Activated CD4-positive, alpha-beta T cell treated with anti-CD3 and anti-CD28 coated beads for 48 hours (primary cell): ENCODE results near the gene PANK4.

Source experiments
- DNase-seq: peaks from one replicate; pipeline ENCODE4 v3.0.0-alpha.2; 2020

The PANK4 gene

DNA sequence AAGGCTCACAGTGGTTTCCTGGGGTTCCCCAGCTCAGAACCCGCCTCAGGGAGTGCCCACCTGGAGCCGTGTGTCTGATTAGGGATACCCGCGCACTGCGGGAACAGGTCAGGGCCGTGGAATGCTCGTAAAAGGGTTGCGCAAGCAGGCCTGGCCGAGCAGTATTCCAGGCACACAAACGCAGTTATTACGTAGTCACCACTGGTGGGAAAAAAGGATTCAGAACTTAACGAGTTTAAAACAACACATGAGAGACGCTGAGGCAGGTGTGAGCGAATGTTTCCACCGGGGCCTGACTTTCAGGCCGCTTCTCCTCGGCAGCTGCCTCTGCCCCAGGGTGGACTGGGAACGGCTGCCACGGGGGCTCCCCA lies 32.1 kb downstream of the PANK4 start:
- DNase-seq, result no peak

DNA sequence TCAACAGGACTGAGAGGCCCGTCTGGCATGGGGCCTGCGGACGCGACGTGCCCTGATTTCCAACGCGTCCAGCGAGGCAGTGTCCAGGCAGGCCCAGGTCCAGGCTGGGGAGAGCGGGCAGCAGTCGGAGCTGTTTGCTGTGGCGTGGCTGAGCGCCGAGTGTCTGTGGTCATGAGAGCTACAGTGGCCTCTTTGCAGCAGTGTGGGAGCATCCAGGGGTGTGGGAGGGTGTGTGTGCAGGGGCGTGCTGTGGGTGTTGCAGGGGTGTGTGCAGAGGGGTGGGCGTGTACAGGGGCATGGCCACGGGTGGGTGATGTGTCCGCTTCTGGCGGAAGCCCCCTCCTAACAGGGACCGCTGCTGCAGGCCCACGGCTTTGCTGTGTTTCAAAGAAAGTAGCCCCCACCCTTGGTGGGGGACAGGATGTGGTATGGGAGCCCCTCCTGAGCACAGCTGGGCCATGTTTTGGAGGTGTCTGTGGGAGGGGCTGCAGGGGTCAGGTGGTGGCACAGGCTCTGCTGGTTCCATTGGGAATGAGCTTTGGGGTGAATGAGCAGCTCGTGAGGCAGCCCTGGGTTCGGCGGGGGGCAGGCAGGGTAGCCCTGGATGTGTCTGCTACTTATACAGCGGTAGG lies 32.6 kb downstream of the PANK4 start:
- no peak for DNase-seq

- no peak for DNase-seq
Observed at GRCh38 chr1:2493218-2493617, 33.2 kb downstream of the PANK4 start.

- DNase-seq, result no peak
Observed at GRCh38 chr1:2492091-2492490, 34.3 kb downstream of the PANK4 start.

DNA sequence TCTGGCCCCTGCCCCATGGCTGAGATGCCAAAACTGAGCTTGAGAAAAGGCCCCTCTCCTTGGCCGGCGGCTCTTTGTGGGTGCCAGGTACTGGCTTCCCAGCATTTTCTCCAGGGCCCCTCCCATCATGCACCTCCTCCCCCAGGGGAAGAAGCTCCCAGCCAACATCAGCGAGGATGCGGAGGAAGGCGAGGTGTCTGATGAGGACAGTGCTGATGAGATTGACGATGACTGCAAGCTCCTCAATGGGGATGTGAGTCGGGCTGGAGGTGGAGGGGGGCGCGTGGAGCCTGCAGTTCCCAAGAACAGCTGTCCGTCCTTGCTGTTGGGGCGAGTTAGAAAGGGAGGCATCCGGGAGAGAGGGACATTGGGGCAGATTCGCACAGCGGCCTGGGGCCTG lies 36.8 kb downstream of the PANK4 start:
- DNase-seq, result no peak

DNA sequence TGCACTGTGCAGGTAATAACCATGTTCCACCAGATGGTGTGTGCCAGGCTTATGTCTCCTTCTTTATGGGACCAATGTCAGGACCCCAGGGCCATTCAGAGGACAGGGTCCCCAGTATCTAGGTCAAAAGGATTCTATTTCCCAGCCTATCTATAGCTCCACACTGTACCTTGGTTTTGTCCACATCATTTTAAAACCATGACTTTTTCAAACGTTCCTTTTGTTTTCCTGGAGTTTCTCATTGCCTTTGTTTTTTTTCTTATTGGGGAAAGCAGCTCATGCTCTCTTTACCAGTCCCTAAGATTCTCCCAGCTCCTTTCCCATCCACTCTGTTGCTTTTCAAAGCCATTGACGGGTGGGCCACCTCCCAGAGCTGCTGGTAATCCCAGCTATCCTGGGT lies 37.7 kb downstream of the PANK4 start:
- DNase-seq, result no peak

GRCh38 chr1:2486558-2486957 lies 39.8 kb downstream of the PANK4 start:
- DNase-seq, result no peak

DNA sequence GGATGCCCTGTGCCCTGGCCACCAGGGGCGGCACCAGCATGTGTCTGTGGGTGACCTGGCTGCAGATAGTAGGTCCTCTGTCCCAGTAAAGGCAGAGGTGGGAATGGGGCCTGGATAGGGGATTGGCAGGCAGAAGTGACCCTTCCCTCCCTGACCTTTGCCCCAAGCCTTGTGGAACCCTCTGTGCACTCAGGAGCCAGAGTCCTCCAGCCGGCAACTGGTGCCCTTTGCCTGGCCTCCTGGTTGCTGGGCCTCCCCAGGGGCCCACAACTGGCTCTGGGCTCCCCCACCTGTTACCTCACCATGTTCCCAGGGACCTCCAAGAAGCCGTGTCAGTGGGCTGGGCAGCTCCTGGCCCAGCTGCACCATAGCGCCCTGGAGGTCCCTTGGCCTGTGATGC lies 40.4 kb downstream of the PANK4 start:
- no peak for DNase-seq

DNA sequence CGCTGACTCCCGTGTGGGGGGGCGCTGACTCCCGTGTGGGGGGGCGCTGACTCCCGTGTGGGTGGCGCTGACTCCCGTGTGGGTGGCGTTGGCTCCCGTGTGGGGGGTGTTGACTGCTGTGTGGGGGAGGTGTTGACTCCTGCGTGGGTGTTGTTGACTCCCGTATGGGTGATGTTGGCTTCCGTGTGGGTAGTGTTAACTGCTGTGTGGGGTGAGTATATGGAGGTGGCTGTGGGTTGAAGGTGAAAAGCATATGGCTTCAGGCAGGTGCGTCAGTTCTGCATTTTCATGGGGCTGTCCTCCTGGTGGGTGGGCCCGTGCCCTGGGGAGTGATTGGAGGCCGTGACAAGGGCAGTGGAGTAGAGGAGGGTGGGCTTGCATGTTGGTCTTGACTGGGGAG lies 42.4 kb downstream of the PANK4 start:
- no peak for DNase-seq

- no peak for DNase-seq
Observed at GRCh38 chr1:2483026-2483425, 43.4 kb downstream of the PANK4 start.

DNA sequence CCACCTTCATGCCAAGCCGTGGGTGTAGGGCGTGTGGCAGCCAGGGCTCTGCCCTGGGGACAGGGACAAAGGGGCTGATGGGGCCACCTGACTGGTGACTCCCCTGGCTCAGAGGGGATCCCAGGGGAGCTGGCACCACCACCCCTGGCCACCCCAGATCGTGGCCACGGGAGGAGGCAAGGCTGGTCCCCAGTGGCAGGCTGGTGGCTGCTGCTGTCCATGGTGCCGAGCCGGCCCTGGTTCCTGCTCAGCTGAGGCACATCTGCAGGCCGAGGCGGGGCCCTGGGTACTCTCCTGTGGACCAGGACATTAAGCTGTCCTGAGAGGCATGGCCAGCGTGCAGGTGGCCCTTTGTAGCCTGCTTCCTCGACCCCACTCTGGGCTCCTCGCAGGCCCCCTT lies 43.8 kb downstream of the PANK4 start:
- no peak for DNase-seq

- no peak for DNase-seq
Observed at GRCh38 chr1:2481885-2482284, 44.5 kb downstream of the PANK4 start.

GRCh38 chr1:2480986-2481364 lies 45.4 kb downstream of the PANK4 start:
- DNase-seq, result no peak

DNA sequence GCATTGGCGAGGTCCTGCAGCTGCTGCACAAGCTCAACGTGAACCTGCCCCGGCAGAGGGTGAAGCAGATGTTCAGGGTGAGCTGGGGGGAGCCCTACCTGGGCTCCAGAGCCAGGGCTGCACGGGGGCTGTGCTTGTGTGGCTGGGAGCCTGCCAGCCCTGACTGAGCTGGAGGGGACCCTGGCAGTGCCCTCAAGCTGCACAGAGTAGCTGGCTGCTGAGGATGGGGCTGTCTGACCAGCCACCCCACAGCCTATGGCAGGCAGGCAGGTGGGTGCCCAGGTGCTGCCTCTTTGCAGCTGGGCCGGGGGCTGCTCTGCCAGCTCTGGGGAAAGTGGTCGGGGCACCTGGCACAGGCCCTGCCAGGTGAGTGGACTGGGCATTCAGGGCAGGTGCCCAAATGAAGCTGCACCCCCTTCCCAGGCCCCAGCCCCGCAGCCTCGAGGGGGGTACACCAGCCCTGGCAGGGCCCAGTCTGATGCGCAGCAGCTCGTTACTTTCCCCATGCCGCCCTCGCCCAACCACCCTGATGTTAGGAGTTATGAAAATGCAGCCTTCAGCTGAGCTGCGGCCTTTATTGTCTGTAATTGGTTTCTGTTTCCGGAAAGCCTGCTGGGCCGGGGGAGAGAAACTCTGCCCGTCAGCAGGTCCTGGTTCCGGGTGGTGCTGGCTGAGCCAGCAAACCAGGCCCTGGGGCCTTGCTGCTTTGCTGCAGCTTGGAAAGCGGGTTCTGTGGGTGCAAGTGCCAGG lies 46.0 kb downstream of the PANK4 start:
- no peak for DNase-seq

DNA sequence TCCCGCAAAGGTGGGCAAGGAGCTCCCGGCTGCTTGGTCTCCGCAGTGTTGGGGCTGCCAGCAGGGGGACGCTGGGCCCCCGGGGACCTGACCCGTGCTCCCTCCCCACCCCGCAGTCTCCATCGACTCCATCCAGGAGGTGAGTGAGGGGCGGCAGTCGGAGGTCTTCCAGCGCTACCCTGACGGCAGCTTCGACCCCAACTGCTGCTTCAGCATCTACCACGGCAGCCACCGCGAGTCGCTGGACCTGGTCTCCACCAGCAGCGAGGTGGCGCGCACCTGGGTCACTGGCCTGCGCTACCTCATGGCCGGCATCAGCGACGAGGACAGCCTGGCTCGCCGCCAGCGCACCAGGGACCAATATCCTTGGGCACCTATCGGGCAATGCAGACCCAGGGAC lies 46.8 kb downstream of the PANK4 start:
- DNase-seq, result no peak

DNA sequence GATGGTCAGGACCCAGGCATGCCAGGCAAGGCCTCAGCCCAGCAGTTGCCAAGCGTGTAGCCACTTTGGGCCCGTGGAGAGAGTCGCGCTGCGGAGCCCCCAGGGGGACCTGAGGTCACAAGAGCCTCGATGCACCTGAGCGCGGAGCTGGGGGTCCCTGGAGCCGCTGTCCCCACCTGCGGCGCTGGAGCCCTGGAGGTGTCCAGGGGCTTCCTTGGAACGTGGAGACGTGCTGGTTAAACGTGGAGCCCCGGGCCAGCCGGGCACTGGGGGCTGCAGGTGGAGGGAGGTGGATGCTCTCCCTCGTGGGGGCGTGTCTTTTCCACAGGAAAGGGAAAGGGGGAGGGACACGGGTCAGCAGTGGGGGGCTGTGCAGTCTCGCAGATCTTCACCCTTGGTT lies 47.2 kb downstream of the PANK4 start:
- no peak for DNase-seq

DNA sequence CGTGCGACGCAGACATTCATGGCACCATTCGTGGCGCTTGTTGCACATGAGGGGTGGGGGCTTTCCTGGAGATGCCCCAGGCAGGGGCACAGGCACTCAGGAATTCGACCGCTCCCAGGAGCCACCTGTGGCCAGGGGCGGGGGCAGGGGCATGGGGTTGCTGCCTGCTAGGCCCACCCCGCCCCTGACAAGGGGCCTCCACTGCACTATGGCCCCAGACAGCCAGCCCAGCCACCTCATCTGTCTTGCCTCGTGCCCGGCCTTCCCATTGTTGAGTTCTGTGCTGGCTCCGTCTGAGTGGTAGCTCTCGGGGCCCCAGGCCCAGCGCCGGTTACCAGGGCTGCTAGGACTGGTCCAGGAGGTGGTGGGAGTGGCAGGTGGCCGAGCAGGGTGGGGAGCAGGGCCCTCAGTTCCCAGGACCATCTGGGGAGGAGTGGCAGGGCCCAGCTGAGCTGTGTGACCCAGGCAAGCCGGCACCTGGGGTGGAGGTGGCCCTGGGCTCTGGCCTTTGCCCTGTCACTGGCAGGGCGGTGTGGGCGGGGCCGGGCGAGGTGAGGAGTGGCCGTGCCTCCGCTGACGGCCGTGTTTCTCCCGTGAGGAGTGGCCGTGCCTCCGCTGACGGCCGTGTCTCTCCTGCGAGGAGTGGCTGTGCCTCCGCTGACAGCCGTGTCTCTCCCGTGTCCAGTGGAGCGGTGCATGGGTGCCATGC lies 48.5 kb downstream of the PANK4 start:
- no peak for DNase-seq

- DNase-seq, result no peak
Observed at GRCh38 chr1:2477309-2477708, 49.1 kb downstream of the PANK4 start.

- no peak for DNase-seq
Observed at GRCh38 chr1:2476061-2476999, 50.1 kb downstream of the PANK4 start, which contains the start of gene PLCH2. TSS of gene PLCH2 (plus strand) at chr1:2476289. CDS start at chr1:2476589, 300 bp downstream.

- DNase-seq, result no peak
Observed at GRCh38 chr1:2475571-2475970, 50.8 kb downstream of the PANK4 start.

DNA sequence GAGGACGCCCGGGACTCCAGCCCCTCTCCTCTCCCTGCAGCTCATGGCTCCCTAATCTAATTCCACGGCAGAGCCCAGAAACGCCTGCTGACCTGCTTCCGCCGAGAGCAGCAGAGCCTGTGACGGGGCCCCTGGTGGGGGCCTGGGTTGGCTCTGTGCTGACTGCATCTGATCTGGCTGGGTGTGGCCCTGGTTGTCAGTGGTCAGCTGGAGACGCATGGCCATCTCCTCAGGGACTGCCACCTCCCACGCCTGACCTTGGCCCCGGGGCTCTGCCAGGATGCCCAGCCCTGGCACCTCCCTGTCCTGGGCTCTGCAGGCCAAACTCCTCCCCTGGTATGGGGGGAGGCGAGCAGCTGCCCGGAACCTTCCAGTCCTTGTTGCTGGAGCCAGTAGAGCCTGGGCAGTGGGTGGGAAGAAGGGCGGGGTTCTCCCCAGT lies 51.4 kb downstream of the PANK4 start:
- DNase-seq, result no peak

DNA sequence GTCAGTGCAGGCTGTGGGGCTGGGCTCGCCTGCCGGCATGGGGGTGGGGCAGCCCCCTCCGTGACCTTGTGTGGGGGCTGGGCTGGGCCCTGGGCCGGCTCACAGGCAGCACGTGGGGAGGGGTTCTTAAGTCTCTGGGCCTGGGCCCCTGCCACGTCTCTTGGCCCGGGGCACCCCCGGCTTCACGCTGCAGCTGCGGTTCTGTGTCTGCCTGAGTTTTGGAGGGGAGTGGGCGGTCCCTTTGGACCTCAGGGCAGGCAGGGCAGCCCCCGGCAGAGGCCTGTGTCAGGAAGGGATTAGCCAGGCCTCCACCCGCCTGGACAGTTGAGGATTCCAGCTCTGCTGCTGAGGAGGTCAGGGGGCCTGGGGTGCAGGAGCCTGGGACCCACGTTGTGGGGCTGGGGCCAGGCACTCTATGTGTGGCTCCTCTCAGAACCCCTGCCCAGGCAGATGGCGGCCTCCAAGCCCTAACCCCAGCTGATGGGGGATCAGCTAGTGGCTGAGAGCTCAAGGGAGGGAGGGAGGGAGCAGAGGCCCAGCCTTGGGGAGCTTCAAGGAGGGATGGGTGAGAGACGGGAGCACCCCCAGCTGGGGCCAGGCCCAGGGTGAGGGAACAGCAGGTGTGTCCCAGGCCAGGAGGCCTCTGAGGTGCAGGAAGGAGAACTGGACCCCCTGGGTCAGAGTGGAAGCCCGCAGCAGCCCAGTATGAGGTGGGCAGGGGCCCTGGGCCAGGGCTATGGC lies 52.1 kb downstream of the PANK4 start:
- no peak for DNase-seq
